Adipocyte (in vitro differentiated cells): ENCODE measurements around the gene ACYP1.
"Not testable (repeated sequence)": the region's sequence is repeated elsewhere in the genome, so short reads cannot be mapped to it uniquely, and the experiment has no call there.

Experiments used
- DNase-seq: peaks from one replicate; pipeline ENCODE4 v3.0.0-alpha.2; 2015; ENCODE audit warnings: low read depth
- H3K27me3 ChIP-seq: replicated peaks from 2 replicates; pipeline ENCODE4 v1.7.0; 2013; ENCODE audit warnings: mild to moderate bottlenecking, low read length, moderate library complexity; ENCODE audit not compliant: control insufficient read depth, insufficient read depth
- H3K36me3 ChIP-seq: 2 replicates; pipeline ENCODE4 v1.7.0; 2013; ENCODE audit warnings: low read length, mild to moderate bottlenecking, moderate library complexity; ENCODE audit not compliant: control insufficient read depth, insufficient read depth, severe bottlenecking
- H3K4me1 ChIP-seq: 2 replicates; pipeline ENCODE4 v1.7.0; 2013; ENCODE audit warnings: mild to moderate bottlenecking, low read length, moderate library complexity; ENCODE audit not compliant: control insufficient read depth, insufficient read depth
- H3K4me3 ChIP-seq: 2 replicates; pipeline ENCODE4 v1.7.0; 2013; ENCODE audit warnings: mild to moderate bottlenecking, low read length, moderate library complexity
- H3K9ac ChIP-seq: 2 replicates; pipeline ENCODE4 v1.7.0; 2013; ENCODE audit warnings: mild to moderate bottlenecking, low read length, moderate library complexity
- H3K9me3 ChIP-seq: 2 replicates; pipeline ENCODE4 v1.7.0; 2013; ENCODE audit warnings: mild to moderate bottlenecking, low read length, moderate library complexity; ENCODE audit not compliant: control insufficient read depth

Gene ACYP1

DNA sequence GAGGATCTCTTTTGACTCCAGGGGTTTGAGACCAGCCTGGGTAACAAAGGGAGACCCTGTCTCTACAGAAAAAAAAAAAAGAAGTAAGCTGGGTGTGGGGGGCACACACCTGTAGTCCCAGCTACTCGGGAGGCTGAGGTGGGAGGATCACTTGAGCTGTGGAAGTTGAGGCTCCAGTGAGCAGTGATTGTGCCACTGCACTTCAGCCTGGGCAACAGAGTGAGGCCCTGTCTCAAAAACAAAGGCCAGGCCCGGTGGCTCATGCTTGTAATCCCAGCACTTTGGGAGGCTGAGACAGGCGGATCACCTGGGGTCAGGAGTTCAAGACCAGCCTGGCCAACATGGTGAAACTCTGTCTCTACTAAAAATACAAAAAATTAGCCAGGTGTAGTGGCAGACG is 3.9 kb upstream of the ACYP1 start:
- DNase-seq, H3K9me3 ChIP-seq, H3K36me3 ChIP-seq, H3K9ac ChIP-seq, H3K27me3 ChIP-seq, H3K4me3 ChIP-seq: not testable (repeated sequence)
- peaks cover 26% of the 10 kb centered on the region for H3K4me1 ChIP-seq

DNA sequence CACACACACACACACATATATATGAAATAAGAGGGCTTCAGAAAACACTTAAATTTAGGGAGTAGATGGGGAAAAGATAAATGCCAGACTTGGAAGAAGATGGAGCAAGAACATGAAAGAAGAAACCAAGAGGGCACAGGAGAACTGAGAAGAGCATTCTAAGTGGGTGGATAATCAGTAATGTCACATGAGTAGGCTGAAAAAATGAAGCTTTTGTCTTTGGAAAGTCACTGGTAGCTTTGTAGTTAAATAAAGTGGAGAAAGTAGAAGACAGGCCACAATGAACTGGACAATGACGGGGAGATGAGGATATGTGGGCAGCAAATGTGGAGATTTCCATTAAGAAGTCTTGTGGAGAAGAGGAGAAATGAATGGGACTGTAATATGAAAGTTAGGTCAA is 3.4 kb upstream of the ACYP1 start:
- H3K9ac ChIP-seq: no peak overlapping the region
- peaks cover 26% of the 10 kb centered on the region for H3K4me1 ChIP-seq
- H3K4me3 ChIP-seq: no peak overlapping the region
- H3K36me3 ChIP-seq: no peaks in the 10 kb centered on the region
- H3K9me3 ChIP-seq: no peaks in the 10 kb centered on the region
- H3K27me3 ChIP-seq: no peaks in the 10 kb centered on the region
- no peak for DNase-seq

DNA sequence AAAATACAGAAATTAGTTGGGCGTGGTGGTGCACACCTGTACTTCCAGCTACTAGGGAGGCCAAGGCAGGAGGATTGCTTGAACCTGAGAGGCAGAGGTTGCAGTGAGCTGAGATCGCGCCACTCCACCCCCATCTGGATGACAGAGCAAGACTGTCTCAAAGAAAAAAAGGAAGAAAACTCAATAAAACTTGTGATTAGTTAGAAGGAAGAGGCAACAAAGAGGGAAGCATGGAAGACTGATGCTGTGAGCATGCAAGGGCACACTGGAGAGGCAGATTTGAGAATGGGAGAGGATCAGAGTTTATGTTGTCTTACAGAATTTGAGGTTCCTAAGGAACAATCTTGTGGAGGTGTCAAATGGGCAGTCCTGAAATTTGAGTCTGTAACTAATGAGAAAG is 2.9 kb upstream of the ACYP1 start:
- no peak for DNase-seq
- no peaks in the 10 kb centered on the region for H3K27me3 ChIP-seq
- peaks cover 26% of the 10 kb centered on the region for H3K4me1 ChIP-seq
- no peaks in the 10 kb centered on the region for H3K9me3 ChIP-seq
- H3K9ac ChIP-seq: no peak overlapping the region
- no peak overlapping the region for H3K4me3 ChIP-seq
- no peaks in the 10 kb centered on the region for H3K36me3 ChIP-seq

DNA sequence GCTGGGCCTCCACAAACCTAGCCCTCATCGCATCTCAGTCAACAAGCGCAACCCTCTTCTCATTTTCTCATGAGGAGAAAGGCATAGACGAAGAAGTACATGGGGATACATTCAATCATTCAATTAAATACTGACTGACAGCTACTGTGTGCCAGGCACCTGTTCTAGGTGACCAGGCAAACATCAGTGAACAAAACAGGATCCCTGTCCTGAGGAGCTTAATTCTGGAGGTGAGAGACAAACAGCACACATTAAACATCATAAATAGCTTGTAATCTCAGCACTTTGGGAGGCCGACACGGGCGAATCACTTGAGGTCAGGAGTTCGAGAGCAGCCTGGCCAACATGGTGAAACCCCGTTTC is 362 bp upstream of the ACYP1 start:
- no peak for DNase-seq
- Histone ChIP-seq H3K36me3 (no peaks in the 10 kb centered on the region), H3K9ac (peak overlapping the region; percentile 88), H3K9me3 (no peaks in the 10 kb centered on the region), H3K4me3 (peak overlapping the region; percentile 98), H3K4me1 (peaks cover 14% of the 10 kb centered on the region), H3K27me3 (no peaks in the 10 kb centered on the region)

DNA sequence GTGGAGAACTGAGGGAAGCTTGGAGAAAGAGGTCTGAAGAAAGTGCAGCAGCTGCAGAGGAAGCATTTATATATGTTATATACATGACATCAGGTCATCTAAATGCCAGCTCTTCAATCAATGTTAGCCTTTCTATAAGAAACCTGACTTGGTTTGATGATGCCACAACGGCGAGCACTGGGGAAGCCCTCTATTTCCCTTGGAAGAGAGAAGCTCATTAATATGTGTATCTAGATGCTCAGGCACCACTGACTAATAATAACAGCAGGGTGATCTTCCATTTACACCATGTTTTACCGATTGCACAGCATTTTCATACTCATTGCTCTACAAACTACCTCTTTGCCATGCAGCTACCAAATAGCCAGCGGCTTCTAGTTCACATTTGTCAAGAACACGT is 811 bp downstream of the ACYP1 start:
- Histone ChIP-seq H3K27me3 (no peaks in the 10 kb centered on the region), H3K36me3 (no peaks in the 10 kb centered on the region), H3K9me3 (no peaks in the 10 kb centered on the region), H3K4me3 (peak overlapping the region; percentile 98), H3K4me1 (peaks cover 7% of the 10 kb centered on the region), H3K9ac (peak overlapping the region; percentile 88)
- no peak for DNase-seq

DNA sequence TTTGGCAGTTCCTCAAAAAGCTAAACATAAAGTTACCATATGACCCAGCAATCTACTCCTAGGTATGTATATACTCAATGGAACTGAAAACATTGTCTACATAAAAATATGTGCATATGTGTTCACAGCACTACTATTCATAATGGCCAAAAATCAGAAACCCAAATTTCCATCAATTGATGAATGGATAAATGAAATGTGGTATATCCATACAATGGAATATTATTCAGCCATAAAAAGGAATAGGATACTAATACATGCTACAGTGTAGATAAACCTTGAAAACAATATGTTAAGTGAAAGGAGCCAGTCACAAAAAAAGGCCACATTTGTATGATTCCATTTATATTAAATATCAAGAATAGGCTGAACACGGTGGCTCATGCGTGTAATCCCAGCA is 3.4 kb downstream of the ACYP1 start:
- no peaks in the 10 kb centered on the region for H3K9me3 ChIP-seq
- H3K4me1 ChIP-seq: peaks cover 11% of the 10 kb centered on the region
- H3K36me3 ChIP-seq: no peaks in the 10 kb centered on the region
- DNase-seq: no peak
- H3K27me3 ChIP-seq: no peaks in the 10 kb centered on the region
- H3K4me3 ChIP-seq: no peak overlapping the region
- no peak overlapping the region for H3K9ac ChIP-seq

DNA sequence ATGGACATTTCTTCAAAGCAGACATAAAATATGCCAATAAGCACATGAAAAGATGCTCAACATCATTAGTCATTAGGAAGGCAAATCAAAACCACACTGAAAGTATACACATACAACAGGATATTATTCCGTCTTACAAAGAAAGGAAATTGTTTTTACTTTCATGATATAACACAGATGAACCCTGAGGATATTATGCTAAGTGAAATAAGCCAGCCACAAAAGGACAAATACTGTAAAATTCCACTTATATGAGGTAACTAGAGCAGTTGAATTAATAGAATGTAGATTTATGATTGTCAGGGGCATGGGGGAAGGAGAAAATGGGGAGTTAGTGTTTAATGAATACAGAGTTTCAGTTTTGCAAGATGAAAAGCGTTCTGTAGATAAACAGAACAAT is 4.2 kb downstream of the ACYP1 start:
- H3K9me3 ChIP-seq: no peaks in the 10 kb centered on the region
- H3K4me3 ChIP-seq: no peak overlapping the region
- peak; percentile 52 for DNase-seq
- no peak overlapping the region for H3K9ac ChIP-seq
- H3K4me1 ChIP-seq: peaks cover 14% of the 10 kb centered on the region
- H3K27me3 ChIP-seq: no peaks in the 10 kb centered on the region
- H3K36me3 ChIP-seq: no peaks in the 10 kb centered on the region

DNA sequence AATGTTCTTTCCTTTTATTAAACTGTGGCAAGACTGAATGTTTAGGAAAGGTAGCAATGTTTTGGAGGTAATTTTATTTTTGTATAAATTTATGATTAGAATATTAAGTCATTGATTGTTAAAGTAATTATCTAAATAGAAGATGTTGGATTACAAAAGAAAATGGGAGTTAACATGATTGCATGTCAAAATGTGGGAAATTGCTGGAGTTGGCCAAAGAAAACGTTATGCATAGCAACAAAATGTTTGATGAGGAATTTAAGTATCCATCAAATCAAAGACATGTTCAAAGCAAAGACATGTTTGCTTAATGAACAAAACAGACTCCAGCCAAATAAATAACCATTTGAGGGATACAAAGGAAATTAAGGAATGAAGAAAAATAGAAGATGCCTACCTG is 9.4 kb downstream of the ACYP1 start:
- H3K9ac ChIP-seq: no peak overlapping the region
- DNase-seq: no peak
- no peaks in the 10 kb centered on the region for H3K9me3 ChIP-seq
- H3K4me3 ChIP-seq: no peak overlapping the region
- H3K36me3 ChIP-seq: no peaks in the 10 kb centered on the region
- peaks cover 37% of the 10 kb centered on the region for H3K4me1 ChIP-seq
- no peaks in the 10 kb centered on the region for H3K27me3 ChIP-seq

DNA sequence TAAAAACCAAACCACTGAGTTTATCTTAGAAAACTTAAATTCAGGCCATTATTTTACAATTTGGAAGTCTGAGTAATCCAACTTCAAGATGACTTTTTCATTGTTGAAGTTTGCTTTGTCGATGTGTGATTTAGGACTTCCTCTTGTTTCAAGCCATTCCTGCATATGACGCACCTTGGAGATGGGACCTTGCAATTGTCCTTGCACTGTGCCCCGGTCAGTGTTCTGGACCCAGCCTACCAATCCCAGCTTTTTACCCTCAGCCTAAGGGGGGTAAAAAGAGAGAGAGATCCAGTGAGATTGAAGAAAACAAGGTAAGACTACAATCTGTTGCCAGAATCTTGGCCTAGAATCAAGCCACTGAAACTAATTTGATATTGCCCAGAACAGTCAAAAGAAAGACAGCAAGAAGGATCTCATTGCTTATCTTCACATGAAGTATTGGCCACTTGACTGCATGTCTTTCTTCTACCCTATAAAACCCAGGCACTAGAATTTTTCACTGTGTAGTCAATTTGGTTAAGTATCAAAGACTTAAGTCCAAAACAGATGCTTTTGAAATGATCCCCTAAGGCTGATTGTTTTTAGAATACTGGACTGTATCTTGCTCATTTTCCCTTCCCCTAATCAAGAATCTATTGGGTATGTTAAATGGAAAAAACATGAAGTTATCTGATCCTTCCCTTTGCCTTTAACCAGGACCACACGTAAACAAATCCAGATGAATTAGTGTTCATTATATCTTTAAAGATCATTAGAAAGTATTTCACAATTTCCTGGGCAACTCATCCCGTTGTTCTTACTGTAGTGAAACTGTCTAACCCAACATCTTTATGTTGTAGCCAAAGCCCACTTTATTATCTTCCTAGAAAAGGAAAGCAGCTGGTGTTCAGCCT is 10.2 kb downstream of the ACYP1 start:
- no peak overlapping the region for H3K9ac ChIP-seq
- H3K4me3 ChIP-seq: no peak overlapping the region
- no peaks in the 10 kb centered on the region for H3K36me3 ChIP-seq
- DNase-seq: peak; percentile 62
- peaks cover 45% of the 10 kb centered on the region for H3K4me1 ChIP-seq
- no peaks in the 10 kb centered on the region for H3K9me3 ChIP-seq
- H3K27me3 ChIP-seq: no peaks in the 10 kb centered on the region

DNA sequence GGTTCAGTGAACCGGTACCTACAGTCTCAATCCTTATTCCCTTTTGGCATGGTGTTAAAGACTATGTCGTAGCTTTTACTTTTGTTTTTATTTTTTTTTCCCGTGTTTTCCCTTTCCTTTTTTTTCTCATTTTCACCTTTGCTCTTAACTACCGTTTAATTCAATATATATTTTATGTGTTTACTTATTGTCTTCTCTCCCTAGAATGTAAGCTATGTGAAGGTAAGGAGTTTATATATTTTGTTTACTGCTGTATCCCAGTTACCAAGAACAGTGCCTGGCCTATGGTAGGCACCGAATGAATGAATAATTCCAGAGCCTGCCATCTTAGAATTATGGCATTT is 12.3 kb downstream of the ACYP1 start:
- Histone ChIP-seq H3K4me1 (peaks cover 58% of the 10 kb centered on the region), H3K9me3 (no peaks in the 10 kb centered on the region), H3K4me3 (peak overlapping the region; percentile 79), H3K36me3 (no peaks in the 10 kb centered on the region), H3K27me3 (no peaks in the 10 kb centered on the region), H3K9ac (peak overlapping the region; percentile 81)
- DNase-seq: no peak

DNA sequence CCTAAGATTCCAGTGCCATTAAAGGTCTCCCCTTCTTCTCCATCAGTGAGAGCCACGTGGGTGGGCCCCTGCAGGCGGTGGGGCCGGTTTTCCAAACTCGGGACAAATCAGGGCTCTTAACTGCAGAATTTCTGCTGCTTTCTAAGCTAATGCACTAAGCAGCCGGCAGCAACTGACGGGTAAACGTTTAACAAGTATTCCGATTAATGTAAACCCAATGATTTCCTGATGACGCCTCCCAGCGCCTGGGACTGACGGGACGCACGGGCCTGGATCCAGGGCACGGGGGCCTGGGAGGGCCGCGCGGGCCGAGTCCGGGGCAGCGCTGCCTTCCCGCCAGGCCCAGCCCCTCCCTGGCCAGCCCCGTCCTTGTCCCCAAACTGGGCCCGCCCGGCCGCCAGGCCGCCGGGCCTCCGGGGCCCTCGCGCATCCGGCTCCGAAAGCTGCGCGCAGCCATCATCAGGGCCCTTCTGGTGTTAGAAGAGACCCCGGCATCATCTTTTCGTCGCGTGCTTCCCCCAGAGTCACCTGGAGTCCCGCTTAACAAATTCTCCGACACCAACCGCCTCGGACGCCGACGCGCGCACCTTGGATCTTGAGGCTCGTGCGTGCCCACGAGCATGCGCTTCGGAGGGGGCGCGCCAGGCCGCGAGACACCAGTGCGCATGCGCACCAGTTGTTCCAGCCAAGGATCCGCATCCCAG is 12.8 kb downstream of the ACYP1 start, which contains the start of gene MLH3:
TSS of gene MLH3 (minus strand) at position 616 of the 704 bp plus-strand sequence. CDS start 1,812 bp downstream, outside the sequence.
- peak within 1 kb of the TSS; percentile 81 for H3K9ac ChIP-seq
- H3K4me3 ChIP-seq: peak within 1 kb of the TSS; percentile 79
- no peaks in the 10 kb centered on the region for H3K9me3 ChIP-seq
- DNase-seq: peak; percentile 85
- H3K36me3 ChIP-seq: no peaks in the 10 kb centered on the region
- no peaks in the 10 kb centered on the region for H3K27me3 ChIP-seq
- peaks cover 59% of the 10 kb centered on the region for H3K4me1 ChIP-seq
